Mammary epithelial cell (primary cell): ENCODE data around the gene MAP2K1.
"Not testable (repeated sequence)": the region's sequence is repeated elsewhere in the genome, so short reads cannot be mapped to it uniquely, and the experiment has no call there.

ENCODE experiments used
- EZH2 ChIP-seq: IDR thresholded peaks from 2 replicates; pipeline ENCODE4 v1.6.1; 2012; ENCODE audit warnings: low read length, inconsistent platforms, borderline replicate concordance
- TF ChIP-seq, protein P1 (sequence below), 2 donors: IDR thresholded peaks in 1 of 2; conservative IDR thresholded peaks in 1 of 2; 2 replicates each; pipeline ENCODE4 v1.5.1; 2011 to 2012; ENCODE audit warnings: inconsistent platforms in 2 of 2, low read length in 2 of 2, mild to moderate bottlenecking in 2 of 2, control low read depth in 1 of 2, low read depth in 1 of 2; ENCODE audit not compliant: insufficient read depth in 1 of 2; ENCODE audit errors: extremely low read depth in 1 of 2

DNA sequence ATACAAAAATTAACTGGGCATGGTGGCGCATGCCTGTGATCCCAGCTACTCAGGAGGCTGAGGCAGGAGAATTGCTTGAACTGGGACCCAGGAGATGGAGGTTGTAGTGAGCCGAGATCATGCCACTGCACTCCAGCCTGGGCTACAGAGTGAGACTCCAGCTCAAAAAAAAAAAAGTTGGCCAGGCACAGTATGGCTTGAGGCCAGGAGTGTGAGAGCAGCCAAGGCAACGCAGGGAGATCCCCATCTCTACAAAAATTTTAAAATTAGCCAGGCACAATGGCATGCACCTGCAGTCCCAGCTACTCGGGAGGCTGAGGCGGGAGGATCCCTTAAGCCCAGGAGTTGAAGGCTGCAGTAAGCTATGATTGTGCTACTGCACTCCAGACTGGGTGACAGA is 38.2 kb upstream of the MAP2K1 start:
- TF ChIP-seq, protein P1, sequence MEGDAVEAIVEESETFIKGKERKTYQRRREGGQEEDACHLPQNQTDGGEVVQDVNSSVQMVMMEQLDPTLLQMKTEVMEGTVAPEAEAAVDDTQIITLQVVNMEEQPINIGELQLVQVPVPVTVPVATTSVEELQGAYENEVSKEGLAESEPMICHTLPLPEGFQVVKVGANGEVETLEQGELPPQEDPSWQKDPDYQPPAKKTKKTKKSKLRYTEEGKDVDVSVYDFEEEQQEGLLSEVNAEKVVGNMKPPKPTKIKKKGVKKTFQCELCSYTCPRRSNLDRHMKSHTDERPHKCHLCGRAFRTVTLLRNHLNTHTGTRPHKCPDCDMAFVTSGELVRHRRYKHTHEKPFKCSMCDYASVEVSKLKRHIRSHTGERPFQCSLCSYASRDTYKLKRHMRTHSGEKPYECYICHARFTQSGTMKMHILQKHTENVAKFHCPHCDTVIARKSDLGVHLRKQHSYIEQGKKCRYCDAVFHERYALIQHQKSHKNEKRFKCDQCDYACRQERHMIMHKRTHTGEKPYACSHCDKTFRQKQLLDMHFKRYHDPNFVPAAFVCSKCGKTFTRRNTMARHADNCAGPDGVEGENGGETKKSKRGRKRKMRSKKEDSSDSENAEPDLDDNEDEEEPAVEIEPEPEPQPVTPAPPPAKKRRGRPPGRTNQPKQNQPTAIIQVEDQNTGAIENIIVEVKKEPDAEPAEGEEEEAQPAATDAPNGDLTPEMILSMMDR (conservative IDR thresholded peaks at IDR 0.05 in 1 of 2, IDR thresholded peaks at IDR 0.05 in 1 of 2; ENCODE audit: extremely low read depth in 1 of 2, insufficient read depth in 1 of 2, low read depth in 1 of 2, low read length in 2 of 2), result not testable (repeated sequence)
- not testable (repeated sequence) for TF ChIP-seq EZH2
